AG20443 (cell line): ENCODE data around the gene FIBCD1.
"Not testable (repeated sequence)": the region's sequence is repeated elsewhere in the genome, so short reads cannot be mapped to it uniquely, and the experiment has no call there.

ENCODE experiments used
- DNase-seq: peaks from one replicate; pipeline ENCODE4 v3.0.0; 2012; ENCODE audit warnings: low spot score, mixed read lengths

Gene FIBCD1

DNA sequence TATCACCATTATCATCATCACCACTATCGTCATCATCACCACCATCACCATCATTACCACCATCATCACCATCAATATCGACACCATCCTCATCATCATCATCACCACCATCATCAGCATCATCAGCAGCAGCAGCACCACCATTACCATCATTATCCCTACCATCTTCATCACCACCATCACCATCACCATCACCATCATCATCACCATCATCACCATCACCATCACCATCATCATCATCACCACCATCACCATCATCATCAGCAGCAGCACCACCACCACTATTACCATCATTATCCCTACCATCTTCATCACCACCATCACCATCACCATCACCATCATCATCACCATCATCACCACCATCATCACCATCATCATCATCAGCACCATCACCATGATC is 15.9 kb upstream of the FIBCD1 start:
- DNase-seq = not testable (repeated sequence)

DNA sequence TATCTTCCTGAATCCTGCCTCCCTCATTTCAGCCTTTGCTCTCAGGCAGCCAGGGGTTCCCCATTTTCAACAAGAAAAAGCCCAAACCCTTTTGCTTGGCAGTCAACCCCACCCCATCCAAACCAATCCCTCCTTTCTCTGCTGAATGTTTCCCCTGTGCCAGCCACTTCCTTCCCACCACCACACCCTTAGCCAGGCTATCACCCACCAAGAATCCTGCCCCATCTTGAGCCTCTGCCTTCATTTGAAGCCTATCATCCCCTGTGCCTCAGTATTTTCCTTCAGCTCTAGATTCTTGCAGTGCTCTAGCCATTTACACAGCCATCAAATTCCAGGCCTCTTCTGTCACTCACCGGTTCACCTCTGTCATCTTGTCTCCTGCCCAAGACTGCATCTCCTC is 15.3 kb upstream of the FIBCD1 start:
- DNase-seq = no peak

DNA sequence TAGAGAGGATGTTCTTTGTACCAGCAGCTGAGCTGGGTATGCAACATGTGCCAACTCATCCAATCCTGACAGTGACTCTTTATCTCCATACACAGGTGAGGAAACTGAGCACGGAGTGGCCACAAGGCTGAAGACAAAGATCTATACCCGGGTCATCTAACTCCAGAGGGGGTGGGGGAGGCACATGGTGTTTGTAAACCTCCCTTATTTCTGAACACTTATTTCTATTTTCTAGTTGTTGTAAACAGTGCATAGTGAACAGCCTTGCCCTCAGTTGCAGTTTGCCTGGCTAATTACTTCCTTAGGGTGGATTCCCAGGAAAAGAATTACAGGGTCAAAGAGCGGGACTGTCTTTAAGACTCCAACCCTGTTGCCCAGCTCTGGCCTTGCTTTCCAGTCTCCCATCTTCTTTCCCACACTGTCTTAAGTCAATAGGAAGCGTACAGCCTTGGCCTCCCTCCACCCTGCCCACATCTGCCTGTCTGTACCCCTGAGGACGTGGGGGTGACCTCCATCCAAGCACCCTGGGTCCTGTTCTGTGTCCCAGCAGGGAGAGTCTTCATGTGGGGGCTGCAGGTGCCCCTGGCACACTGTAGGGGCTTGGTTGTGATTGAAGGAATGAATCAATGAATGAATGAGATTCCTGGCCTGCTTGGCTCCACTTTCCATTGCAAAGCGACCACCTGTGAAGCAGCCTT is 13.2 kb upstream of the FIBCD1 start:
- no peak for DNase-seq

DNA sequence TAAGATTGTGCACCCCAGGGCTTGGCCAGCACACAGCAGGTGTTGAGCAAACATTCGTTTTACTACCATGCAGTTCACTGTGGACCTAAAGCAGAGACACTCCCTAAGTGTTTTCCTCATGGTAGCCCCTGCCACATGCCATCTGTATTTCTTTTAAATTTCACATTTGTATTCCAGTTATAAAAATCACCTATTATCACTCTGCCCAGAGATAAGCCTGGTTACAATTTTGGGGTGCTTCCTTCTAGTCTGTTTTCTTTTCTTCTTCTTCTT is 10.9 kb upstream of the FIBCD1 start:
- DNase-seq = no peak

DNA sequence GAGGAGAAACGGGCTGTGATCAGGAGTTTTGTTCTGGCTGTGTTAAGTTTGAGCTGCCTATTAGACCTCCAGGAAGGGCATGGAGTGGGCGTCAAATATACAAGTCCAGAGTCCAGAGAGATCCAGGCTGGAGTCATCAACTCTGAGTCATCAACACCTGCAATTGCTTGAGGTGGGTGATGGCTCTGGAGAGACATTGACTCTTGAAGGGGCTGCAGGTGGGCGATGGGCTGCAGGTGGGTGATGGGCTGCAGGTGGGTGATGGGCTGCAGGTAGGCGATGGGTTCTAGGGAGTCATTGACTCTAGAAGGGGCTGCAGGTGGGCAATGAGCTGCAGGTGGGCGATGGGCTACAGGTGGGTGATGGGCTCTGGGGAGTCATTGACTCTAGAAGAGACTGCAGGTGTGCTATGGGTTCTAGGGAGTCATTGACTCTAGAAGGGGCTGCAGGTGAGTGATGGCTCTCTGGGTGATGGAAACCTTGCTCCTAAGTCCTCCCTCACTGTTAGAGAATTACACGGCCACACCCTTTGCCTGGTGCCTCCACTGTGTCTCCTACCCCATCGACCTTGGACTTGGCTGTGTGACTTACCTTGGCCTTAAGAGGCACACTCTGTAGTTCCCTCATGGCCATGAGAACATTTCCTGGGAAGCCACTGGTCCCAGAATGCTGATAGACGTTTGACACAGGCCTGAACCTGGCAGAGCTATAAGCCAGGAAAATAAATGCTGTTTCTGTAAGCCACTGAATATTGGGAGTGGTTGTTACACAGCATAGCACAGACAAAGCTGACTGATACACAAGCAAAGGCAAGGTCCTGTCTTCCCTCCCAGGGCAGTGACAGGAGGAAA is 10.4 kb upstream of the FIBCD1 start:
- DNase-seq = no peak

DNA sequence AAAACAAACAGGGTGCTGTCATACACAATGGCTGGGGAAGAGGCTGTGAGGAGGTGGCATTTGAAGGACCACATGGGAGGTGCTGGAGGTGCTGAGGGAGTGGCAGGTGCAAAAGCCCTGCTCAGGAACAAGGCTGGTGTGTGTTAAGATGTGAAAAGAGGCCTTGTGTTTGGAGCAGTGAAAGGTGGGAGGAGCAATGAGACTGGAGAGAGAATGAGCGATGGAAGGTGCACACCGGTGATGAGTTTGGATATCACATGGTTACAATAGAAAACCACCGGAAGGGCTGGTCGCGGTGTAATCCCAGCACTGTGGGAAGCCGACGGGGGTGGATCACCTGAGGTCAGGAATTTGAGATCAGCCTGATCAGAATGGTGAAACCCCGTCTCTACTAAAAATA is 9.2 kb upstream of the FIBCD1 start:
- no peak for DNase-seq

DNA sequence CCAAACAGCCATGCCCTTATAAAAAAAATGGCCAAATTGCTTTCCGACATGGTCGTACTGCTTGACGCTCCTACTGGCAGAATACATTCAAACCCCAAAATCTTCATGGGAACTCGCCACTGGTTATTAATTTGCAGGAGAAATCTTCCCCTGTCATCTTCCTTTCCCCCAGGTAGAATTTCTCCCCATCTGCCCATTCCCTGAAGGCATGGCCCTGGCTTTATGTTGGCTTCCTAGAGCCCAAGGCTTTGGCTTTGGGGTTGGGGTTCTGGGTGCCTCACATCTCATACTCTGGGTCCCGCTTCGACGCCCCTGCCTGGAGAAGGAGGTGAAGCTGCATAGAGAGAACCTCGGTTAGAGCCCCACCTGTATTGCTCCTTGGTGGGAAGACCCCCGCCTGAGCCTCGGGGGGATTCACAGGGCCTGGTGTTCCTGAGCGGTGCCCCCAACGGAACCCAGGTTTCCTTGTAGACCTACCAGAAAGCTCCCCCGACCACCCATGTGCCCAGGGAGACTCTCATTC is 8.6 kb upstream of the FIBCD1 start:
- no peak for DNase-seq

DNA sequence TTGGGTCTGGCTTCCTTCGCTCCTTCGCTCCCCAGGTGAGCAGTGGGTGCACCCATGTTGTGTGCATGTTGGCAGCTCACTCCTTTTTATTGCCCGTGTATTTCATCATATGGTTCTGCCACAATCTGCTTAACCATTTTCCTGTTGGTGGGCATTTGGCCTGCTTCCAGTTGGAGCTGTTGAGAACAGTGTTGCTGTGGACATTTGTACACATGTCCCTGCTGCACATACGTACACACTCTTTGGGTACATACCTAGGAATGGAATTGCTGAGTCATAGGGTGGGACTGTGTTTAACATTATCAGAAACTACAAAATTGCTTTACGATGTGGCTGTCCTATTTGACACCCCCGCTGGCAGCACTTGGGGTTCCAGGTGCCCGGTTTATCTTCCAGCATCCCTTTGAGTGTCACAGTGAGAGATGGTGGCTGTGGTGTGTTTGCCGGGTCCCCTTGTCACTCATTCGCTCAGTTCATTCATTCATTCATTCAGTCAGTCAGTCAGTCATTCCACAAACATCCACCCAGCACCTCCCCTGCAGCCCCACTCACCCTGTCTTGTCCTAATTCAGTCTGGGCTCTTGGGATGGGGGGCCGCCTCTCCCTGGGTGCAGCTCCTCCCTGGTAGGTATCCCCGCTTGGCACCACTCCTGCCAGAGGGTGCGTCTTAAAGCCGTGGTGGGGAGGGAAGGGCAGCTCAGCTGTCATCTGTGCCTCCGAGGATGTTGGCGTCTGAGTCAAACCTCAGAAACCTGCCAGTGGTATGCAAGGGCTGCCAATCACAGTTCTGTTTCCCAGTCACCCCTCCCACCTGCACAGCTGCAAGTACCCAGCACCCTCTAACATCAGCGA is 7.9 kb upstream of the FIBCD1 start:
- DNase-seq = no peak

DNA sequence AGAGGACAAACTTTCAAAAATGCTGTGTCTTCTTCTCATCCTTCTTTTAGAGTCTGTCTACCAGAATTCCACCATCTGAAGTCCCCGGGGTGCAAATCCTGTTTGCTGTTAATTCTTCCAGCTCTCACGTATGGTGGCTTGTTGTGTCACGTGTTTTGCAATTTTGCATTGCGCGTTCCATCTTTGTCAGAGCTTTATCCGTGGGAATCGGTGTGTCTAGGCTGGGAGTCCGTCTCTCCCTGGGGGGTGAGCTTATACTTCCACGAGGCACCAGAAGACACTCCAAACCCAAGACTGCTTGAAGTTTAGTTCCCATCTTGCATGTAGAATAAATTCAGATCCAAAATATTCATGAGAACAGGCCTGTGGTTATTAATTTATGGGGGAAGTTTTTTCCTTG is 6.1 kb upstream of the FIBCD1 start:
- no peak for DNase-seq

DNA sequence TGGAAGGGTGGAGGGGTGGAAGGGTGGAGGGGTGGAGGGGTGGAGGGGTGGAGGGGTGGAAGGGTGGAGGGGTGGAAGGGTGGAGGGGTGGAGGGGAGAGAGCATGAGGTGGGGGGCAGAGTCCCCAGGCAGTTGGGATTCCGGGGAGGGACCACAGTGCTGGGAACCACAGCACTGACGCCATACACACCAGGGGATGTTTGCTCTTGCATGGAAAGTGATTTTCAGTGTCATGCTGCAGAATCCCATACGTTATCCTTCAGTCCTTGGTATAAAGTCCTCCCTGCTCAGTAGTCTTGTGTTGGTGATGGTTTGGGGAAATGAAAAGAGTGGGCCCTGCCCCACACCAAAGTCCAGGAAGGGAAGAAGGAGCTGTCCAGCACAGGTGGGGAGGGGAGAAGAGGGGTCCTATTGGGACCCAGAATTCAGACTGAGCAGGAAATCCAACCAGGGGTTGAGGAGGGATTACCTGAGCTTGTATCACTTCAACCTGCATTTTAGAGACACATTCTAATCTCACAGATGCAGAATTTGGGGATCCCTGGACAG is 5.5 kb upstream of the FIBCD1 start:
- no peak for DNase-seq

DNA sequence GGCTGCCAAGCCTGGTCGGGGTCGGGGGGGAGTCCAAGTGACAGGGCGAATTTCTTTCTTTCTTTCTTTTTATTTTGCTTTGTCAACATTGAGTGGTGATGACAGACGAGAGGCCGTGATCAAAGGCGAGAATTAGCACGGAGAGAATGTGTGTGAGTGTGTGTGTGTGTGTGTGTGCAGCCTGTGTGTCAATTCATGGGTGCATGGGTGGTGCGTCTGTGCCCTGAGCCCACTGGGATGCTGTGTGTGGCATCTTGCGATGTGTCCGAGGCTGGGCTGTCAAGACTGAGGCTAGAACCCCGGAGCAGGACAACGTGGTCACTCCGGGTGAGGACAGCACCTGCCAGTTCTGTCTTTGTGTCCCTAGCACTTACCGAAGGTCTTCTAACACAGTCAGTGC is 4.7 kb upstream of the FIBCD1 start:
- no peak for DNase-seq

DNA sequence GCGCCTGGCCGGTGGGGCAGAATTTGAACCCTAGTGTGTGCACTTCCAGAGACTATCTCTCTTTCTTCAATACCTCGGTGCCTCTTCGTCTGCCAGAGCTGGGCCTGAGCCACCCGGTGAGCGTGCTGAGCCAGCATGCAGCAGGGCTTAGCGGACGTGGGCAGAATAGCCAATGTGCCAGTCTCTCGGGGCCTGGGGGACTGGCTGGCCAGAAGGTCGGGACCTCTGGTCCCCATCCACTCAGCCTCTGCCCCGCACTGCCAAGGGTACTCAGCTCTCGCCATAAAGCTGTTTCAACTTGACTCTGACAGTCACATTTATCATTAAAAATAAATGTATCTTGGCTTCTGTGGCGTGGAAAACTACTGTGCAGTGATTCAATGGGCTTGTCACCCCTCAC is 4.2 kb upstream of the FIBCD1 start:
- no peak for DNase-seq

DNA sequence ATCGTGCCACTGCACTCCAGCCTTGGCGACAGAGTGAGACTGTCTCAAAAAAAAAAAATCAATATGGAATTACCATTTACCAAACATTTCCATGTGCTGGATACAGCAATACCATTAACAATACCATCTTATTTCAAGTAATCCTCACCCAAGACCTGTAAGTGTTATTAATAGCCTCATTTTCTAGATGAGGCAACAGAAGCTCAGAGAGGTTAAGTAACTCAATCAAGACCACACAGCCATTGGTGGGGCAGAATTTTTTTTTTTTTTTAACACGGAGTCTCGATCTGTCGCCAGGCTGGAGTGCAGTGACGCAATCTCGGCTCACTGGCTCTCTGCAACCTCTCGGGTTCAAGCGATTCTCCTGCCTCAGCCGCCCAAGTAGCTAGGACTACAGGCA is 3.6 kb upstream of the FIBCD1 start:
- DNase-seq = no peak

DNA sequence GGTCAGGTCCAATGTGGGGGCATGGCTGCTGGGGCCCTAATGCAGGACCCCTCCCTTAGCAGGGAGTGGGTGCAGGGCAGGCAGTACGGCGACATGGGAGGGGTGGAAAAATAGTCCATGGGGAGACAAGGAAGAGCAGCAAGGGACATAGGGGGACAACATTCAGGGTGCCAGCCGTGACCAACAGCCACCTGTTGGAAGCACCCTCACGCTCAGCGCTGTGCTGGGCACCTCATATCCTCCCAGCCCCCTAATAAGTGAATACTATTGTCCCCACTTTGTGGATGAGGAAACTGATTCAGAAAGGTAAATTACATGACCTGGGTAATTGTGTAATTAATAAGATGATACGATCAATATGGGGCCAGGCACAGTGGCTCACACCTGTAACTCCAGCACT is 3.0 kb upstream of the FIBCD1 start:
- DNase-seq = no peak

DNA sequence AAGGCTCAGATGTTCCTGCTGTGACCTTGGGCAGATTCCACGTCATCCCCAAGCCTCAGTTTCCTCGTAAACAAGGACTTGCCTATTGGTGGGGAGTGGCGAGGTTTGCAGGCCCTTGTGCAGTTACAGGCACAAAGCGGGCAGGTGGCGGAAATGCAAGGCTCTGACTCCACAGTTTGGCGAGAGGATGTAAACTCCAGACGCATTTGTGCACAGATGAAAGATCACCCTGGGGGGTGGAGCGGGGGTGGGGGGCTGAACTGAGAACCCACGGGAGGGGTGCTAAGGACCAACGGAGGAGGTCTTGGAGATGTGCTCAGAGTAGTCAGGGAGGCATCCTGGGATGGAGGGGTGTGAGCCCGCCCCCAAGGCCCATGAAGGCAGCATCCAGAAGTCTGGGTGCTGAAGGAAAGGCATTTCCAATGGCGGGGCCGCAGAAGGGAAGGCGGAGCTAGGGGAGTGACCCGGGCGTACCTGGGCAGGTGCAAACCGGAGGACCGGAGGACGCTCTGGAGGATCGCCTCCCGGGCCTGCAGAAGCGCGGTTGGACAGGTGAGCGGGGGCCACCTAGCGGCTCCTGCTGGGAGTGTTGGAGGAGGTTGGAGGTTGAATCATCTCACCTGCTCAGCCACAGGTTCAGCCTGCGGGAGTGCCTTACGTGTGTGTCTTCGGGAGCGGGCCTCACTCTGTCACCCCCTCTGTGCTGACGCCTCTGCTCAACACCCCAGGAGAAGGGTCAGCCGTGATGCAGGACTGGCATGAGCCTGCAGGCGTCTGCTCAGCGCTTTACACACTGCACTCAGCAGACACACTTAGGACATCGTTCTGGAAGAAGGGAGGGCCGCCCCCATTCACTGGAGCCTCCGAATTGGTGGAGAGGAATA is 1.9 kb upstream of the FIBCD1 start:
- DNase-seq = peak; percentile 65

DNA sequence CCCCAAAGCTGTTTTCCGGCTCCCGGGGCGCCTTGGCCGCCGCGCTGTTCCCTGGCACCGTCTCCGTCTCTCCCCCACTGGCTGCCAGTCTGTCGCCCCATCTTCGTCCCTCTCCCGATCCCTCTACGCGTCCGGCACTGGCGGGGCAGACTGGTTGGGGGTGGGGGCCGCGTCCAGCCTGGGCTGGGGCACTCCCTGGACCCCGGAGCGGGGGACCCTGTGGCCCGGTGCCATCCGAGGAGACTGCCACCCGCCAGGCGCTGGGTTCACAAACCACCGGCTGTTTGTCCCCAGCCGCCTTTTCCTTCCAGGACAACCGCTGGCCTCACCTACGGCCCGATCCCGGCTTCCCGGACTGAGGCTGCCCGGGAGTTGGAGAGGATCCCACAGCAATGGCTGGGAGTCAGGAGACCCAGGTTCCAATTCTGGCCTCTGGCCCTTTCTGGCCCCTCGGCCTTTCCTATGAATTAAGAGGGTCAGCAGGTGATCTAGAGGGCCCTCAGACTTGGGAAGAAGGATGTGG is 1.0 kb upstream of the FIBCD1 start:
- no peak for DNase-seq

DNA sequence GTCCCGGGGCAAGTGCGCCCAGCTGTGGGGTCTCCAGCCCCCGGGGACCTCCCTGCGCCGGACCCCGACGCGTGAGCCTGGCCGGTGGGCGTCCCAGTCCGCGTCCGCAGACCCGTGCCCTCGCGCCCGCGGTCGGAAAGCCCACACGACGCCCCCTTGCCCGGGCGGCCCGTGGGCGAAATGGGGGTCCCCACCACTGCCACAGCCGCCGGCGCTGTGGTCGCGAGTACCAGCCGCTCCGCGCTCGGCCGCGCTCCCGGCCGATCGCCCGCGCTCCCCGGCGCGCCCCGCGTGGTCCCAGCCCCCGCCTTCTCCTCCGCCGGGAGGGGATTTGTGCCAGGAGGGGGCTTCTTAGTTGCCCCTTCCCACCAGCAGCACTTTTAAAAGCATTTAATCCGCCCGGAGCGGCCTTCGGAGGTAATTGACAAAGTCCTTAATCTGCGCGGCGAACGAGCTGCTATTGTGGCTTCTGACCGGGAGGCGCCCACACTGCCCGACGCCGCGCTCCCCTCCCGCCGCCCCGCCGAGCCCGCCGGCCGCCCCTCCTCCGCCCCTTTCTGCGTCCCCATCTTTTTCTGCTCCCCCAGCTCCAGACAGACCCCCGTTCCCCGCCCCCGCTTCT is 469 bp upstream of the FIBCD1 start:
- peak; percentile 40 for DNase-seq

DNA sequence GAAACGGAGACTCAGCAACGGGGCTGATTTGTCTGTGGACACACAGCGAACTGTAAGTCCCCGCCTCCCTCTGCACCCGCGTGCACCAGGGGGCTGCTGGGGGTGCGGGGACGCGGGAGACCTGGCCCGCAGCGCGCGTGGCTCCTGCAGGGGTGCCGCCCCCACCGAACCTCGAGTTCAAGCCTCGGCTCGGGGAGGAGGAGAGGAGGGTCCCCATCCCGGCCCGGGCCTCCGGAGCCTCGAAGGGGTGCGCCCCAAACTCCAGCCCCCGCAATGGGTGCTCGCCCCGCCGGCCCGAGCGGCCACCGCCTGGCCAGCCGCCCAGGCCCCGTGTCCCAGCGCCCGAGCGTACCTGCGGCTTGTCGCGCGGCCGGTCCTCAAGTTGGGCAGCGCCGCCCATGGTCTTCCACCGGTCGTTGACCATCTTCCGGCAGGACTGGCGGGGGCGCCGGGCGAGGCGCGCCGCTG is 829 bp downstream of the FIBCD1 start:
- DNase-seq = no peak

DNA sequence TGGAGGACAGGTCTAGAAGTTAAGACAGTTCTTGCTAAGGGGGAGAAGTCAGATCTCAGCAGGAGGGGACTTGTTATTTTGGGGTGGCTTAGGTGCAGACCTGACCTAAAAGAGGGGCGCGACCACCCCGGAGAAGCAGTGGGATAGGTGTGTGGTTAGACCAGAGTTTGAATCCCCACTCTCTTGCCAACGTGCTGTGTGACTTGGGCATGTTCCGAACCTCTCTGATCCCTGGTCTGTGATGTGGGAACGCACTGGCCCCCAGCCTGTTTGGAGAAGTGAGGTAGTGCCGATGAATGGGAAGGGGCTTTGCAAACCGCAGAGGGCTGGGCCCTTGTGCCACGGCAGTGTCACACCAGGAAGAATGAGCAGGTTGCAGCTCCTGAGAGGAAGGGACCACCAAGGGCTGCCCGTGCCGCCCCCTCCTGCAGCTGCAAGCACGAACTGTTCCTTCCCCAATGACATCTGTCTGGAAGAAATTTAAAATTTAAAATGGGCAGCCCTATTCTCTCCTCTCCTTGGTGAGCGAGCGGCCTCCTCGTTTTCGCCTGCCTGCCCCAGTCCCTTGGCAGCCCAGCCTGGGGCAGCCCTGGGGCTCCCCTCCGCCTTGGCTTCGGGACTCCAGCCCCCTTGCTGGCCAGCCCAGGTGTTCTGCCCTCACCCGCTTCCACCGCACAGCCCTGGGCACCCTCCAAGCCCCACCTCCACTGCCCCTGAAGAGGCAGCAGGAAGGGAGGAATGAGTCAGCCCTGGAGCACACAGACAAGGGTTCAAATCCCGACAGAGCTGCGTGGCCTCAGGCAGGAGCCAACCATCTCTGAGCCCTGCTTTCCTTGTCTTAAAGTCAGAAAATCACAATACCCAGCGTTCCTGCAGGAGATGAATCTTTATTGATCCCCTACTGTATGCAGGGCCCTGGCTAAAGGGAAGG is 1.6 kb downstream of the FIBCD1 start:
- DNase-seq = no peak
